SIG-M5 (cell line): ENCODE data around the gene PCDH1.
"Not testable (repeated sequence)": the region's sequence is repeated elsewhere in the genome, so short reads cannot be mapped to it uniquely, and the experiment has no call there.

Source experiments
- DNase-seq: peaks from one replicate; lab custom pipeline; 2025; lab: John Stamatoyannopoulos, UW

The PCDH1 gene

DNA sequence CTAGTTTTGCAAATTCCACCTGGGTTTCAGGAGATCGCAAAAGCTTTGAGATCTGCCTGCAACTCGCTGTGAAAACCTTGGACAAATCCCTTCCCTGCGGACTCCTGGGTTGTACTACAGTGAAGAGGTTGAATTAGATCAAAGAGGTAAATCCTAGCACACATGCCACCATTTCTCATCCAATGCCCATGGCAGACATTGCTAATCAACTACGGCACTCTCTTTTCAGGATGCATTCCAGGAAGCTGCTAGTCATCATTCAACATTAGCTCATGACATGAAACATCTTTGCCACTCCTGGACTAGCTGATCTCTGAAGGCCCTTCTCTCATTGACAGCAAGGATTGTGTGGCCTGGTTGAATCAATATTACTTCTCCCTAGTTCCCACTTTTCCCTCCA is 46.1 kb downstream of the PCDH1 start:
- DNase-seq: no peak

DNA sequence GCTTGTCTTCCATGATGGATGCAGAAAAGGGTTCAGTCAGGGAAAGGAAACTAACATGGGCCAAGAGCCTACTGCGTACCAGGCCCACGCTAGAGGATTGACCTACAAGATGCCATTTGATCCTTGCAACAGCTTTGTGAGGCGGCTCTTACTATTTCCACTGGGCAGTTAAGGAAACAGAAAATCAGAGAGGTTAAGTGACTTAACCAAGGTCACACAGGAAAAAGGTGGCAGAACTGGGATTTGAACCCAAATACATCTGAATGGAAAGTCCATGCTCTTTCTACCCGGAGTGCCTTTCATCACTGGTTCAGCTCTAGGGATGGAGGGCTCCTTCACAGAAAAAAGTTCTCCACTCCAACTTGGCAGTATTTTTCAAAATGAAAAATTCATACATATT is 50.0 kb downstream of the PCDH1 start:
- no peak for DNase-seq

DNA sequence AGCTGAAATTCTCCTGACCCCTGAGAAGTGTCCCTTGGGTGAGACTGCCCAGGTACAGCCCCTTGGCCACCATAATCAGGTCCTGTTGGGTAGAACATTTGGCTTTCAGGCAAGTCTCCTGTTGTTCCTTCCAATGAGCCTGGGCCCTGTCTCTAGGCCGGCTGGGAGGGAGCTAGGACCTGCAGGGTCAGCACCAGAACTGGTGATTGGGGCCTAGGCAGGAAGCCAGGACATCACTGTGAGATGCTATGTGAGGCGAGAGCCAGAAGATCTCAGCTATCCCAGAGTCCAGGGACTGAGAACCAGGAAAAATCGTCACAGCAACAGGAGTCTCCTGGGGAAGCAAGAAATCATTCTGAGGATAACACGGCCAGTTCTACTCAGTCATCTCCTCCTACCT is 51.5 kb downstream of the PCDH1 start:
- no peak for DNase-seq

DNA sequence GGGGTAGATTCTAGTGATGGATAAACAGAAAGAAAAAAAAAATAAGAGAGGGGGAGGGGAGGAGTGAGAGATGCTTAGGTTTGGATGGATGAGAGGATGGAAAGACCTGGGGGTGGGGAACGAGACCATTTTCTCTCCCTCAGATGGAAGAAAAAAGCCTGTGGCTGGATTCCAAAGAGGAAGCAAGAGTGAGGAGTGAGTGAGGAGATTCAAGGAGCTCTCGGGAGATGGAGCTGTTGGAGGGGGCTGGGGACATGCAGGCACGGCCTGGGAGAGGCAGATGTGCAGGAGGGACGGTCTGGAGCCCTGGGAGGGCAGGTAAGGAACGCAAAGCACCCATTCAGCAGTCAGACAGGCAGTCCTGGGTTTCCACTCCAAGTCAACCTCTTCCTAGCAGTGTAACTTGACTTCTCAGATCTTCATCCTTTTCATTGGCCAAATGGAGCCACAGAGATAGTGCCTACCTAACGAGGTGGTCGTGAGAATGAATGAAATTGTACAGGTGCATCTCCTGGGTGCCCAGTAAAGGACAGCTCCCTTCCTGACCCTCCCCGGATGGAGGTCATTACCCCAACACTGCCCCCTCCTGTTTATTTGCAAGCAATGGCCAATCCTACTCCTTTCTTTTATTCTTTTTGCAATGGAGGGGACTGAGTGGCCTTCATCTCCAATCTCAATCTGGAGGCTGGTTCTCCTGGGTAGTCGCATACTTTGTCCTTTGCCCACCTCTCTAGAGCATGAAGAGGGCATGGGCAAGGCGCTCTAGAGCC is 52.2 kb downstream of the PCDH1 start:
- no peak for DNase-seq

DNA sequence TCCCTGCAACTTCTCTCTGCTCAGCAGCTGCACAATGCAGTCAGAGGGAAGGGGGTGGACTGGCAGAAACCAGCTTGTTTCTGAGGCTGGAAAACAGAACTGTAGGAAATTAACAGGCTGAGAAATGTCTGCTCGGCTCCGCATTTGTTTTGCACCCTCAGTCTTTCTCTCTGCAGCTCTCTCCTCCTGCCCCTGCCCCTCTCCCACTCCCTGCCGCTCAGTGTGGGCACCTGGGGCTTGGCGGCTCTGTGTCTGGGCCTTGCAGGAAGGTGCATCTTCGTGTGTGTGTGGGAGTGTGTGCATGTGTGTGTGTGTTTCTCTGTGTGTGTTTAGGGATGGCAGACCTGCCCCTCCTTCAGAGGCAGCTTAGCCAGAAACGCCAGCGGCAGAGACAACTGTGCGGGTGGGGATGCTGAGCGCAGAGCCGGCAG is 53.0 kb downstream of the PCDH1 start:
- no peak for DNase-seq

DNA sequence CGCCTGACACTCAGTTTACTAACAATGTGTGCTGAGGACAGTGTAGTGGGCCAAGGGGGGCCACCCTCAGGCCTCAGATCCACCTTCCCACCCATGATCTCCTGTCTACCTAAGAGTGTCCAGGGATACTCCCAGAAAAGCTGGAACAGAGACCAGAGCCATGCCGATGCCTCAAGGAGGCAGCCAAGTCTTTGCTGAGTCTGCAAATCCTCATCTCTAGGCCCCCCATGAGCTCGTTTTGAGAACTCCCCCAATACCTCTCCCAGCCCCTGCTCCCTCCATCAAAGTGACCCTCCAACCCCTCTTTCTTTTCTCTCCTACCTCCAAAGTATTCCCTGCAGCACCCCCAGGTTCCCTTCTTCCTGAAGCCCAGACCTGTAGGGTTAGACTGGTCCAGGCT is 53.5 kb downstream of the PCDH1 start:
- no peak for DNase-seq

DNA sequence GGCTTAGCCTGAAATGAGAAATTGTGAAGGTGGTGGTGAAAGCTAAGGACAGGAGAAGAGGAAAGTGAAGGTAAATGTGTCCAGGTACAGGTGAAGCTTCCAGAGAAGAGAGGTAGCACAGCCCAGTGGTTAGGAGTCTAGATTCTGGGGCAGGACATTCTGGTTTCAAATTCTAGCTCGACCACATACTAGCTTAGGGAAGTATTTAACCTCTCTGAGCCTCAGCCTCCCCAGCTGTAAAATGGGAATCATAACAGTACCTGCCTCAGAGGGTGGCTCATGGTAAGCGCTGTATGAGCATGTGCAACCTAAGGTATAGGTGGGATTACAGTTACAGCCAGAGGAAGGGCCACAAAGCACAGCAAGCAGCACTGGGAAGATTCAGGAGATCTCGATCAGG is 55.2 kb downstream of the PCDH1 start:
- no peak for DNase-seq

DNA sequence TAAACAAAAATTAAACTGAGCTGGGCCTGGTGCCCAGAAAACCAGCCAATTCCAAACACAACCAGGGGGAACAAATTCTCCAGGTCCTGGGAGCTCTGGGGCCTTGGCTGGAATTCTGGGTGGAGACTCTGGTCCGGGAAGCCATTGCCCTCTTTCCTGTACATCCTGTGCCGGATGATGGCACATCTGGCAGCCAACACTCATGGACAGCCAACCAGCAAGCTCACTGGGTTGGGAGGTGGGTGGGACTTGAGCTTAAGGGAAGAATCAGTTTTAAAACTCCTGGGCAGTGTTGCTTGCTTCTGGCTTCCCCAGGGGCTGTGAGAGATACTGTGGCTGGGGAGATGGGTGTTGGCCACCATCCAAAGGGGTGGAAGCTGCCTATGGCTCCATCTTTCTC is 56.1 kb downstream of the PCDH1 start:
- no peak for DNase-seq

DNA sequence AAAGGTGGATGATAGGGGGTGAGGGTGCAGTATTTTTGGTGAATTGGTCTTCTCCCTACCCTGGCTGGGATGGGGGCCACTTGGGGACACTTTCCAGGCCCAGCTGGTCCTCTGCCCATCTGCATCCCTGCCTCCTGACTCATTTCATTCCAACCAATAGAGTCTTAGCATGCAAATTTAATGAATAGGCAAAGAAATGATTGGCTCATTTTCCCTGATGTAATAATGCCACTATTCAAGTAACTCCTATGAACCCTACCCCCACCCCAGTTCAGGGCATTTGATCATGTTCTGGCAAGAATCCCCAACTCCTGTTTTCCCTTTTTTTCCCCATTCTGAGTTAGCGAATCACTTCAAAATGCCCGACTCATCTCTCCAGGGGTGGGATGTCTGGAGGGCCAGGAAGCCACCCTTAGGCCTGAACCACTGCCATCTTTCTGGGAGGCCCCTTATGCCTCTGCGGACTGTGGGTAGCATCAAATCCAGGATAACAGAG is 56.7 kb downstream of the PCDH1 start:
- no peak for DNase-seq

DNA sequence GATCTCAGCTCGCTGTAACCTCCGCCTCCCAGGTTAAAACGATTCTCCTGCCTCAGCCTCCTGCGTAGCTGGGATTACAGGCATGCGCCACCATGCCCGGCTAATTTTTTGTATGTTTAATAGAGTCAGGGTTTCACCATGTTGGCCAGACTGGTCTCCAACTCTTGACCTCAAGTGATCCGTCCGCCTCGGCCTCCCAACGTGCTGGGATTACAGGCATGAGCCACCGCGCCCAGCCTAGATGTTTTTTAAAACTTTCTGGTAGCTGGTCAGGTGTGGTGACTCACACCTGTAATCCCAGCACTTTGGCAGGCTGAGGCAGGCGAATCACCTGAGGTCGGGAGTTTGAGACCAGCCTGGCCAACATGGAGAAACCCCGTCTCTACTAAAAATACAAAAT is 57.5 kb downstream of the PCDH1 start:
- DNase-seq: not testable (repeated sequence)

DNA sequence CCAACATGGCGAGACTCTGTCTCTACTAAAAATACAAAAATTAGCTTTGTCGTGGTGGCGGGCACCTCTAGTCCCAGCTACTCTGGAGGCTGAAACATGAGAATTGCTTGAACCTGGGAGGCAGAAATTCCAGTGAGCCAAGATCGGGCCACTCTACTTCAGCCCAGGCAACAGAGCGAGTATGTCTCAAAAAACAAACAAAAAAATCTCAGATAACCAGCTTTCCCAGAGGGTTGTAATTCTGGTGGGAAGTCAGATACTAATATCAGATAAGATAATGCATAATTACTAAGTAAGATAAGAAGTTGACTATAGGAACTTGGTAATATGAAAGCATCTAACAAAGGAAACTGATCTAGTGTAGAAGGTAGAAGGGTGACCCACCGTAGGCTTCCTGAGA is 60.6 kb downstream of the PCDH1 start:
- no peak for DNase-seq

DNA sequence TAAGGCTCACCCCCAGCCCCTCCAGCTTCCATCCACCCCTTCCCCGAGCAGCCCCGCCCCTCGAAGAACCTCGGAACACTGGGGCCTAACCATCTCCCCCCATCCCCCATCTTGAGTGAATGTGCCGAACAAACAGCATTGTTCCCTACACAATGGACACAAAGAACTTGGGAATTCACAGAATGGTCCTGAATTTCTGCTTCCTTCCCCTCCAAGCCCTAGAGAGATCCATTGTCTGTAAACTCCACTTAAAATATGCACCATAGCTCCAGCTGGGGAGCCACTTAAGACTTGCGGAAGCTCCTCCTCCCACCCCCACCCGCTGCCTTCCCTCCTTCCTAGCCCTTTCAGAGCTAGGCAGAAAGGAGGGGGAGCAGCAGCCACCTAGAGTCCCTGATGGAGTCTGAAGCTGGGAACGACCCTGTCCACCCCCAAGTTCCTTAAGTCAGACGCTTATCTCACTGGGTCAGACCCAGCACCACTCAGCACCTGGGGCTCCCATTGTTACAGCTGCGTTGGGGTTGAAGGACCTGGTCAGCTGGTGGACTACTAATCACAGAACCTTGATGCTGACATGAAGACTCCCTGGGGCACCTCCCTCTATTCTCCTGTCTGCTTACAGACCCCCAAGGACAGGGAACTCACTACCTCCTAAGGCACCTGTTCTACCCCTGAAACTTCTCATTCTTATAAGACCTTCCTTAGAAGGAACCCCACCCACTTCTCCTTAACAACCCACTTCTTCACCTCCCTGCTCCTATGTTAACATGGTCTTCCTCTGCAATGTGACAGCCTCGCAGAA is 61.4 kb downstream of the PCDH1 start:
- DNase-seq: no peak

DNA sequence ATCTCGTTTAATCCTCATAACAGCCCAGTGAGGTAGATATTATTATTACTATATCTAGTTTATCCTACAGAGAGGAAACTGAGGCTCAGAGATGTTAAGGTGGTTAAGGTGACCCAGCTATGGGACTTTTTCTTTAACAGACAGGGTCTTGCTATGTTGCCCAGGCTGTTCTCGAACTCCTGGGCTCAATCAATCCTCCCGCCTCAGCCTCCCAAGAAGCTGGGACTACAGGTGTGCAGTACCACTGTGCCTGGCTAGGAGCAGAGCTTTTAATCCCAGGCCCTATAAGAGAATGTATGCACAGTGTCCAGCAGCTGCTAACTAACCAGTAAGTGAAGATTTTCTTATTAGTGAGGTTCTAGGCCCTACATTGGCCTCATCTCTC is 62.4 kb downstream of the PCDH1 start:
- no peak for DNase-seq

DNA sequence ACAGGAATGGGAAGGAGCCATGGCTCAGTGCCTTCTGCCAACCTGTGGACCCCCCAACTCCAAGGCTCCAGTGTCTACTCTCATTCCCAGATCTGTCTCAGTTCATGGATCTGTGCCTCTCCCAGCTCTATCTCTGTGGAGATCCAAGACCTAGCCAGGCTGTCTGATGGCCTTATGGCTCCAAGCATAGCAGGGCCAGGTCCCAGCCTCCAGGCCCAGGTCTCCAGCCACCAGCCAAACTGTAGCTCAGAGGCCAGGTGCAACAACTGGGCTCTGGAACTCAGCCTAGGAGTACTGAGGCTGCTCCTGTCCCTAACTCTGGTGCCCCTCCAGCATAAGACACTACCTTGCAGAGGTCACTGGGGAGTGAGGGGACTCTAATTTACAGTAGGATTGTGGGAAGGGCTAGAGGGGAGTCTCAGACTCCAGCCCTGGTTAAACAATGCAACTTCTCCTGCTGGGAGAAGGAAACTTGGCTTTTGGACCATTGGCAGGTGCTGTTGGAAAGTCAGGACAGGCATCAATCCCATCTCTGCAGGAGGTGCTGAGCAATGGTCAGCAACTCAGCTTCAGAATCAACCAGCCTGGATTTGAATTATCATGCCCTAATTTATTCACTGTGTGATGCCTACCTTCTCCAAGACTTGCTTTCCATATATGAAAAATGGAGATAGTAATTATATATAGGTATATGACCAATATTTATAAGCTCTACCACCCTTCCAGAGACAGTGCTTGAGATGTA is 63.0 kb downstream of the PCDH1 start:
- DNase-seq: no peak

DNA sequence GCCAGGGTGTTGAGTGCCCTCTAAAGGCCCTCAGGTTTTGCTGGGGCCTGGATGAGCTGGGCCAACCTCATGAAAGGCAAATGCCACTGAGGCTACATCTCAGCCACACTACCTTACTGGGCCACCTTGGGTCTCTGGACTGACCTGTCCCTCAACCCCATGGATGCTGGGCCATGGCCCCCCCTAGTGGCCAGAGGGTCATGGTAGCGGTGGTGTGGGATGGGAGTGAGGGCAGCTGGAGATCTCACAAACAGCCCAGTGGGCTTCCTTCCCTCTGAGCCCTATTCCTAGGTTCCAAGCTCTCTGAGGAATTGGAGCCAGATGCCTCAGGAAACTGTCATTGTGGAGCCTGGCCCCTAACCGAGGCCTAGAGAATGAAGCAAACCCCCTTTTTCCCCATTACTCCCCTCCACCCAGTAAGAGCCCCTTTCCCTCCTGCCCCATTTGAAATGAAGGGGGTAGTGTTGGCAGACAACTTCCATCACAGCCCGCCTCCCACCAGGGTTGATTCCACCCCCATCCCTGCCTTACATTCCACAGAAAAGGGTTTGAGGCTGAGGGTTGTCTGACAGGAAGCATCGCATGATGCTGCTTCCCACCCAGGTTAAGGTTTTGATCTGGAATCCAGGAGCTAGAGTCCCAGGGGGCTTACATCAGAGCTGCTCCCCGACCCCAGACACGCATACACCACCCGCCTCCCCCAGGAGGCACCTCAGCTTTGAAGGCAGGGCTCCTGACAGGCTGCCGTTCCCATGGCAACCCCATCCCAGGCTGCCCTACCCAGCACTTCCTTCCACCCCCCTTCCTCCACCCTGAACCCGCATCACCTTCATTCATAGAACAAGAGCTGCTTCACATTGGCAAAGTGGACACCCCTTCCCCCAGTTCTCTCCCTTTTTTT is 63.9 kb downstream of the PCDH1 start:
- DNase-seq: no peak

DNA sequence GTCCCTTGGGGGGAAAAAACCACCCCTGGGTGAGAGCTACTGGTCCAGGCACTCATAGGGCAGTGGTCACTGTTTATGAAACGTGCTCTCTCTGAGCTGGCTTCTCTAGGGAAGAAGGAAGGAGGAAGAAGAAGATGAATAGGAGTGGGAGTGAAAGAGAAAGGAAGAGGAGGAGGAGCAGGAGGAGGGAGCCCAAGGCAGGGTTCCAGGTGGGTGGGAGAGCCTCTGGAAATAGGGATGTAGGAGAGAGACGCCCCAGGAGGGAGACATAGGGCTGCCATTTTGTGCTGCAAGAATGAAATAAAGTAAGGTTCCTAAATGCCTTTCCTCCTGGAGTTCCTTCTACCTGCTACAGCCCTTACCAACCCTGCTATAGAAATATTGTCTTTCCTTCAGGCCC is 65.7 kb downstream of the PCDH1 start:
- no peak for DNase-seq

DNA sequence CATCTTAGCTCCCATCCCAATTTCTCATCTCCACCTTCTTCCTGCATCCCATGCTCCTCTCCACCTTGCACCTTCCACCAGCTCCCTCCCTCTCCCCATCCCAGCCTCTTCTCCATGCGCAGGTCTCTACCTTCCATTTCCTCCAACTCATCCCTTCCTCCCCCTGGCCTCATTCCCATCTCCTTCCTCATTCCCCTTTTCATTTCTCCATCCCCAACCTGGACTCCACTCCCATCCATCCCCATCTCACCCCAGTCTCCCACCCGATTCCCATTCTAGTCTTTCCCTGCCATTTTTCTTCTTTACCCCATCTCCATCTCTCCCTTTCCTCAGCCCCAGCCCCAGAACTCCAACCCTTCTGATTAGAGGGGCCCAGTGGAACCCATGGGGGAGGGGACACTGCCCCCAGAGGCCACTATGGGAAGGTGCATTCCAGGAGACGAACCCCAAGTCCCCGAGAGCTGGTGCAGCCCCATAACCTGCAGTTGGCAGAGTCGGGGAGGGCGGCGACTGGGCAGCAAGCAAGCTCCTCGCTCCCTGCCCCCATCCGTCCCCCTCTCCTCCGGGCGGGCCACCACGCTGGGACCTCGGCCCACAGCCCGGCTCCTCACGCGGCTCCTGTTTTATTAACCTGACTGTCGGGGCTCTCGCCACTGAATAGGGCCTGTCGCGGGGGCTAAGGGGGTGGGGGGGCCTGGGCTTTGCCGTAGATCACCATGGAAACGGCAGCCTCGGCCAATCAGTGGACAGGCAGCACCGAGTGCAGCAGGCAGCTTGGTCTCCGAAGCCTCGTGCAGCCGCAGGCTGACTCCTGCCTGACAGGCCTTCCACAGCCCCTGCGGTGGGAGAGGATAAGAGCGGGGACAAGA is 66.7 kb downstream of the PCDH1 start:
- no peak for DNase-seq

DNA sequence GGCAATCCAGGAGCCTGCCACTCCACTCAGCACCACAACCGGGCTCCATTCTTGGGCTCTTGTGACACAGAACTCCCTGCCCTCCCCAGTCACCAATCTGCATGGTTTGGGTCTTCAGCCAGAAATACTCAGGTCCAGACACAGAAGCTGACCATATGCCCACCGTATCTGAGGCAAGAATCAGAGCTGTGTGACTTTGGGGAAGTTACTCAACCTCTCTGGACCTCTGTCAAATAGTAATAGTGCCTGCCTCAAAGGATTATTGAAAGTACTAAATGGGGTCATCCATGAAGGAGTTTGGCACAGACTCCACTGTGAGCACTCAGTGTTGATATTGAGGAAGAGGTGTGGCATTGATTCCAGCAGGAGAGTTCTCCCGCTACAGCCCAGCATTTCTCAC is 67.5 kb downstream of the PCDH1 start:
- DNase-seq: no peak

DNA sequence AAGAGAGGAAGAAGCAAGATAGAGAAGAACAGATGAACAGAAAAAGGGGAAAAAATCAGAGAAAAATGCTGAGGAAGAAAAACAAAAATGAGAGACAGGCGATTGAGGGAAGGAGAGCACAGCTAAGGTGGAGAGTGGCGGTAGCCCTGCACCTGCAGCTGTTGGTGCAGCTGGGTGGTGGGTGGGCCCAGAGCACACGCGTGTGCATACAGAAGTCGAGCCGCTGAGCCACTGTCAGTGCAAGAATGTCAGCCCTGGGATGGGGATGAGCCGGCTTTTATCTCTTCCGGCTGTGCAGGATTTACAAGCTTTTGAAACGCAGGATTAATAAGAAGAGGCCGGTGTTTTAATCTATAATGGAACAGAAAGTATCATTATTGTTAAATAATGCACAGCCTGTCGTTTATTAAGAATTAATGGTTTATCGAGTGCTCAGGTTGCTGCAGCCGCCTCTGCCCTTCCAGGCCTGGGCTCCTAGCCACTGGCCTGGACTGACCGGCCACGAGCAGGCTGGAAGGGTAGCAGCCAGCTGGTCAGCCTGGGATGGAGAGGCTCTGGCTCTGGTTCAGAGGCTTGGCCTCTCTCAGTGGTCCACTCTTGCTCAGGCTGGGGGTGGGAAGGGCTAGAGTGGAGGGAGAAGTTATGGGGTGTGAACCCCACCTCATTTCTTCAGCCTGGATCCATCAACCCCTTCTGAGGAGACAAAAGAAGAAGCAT is 68.7 kb downstream of the PCDH1 start:
- no peak for DNase-seq

DNA sequence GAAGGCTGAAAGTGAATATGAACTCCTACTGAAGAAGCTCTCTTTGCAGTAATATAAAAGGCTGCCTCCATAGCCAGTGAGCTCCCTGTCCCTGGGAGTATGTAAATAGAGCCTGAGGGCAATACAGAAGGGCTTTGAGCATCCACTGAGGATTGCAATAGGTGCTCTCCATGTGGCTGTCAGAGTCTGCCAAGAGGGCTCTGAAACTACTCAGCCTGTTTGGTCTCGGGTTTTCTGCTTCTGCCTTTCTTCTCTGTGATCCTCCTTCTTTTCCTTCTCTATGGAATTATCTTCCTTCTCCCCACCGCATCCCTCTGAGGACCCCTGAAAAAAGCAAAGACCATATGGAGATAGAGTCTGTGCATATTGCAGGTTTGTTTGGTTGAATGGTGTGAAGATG is 69.4 kb downstream of the PCDH1 start:
- DNase-seq: no peak
